Measurements from ENCODE around the gene NKG7. TPM values are rescaled to one million over a fixed set of nuclear protein-coding genes. Genes with fewer than 3 reads are reported as not detected.
"Not testable (repeated sequence)": the region's sequence is repeated elsewhere in the genome, so short reads cannot be mapped to it uniquely, and the experiment has no call there.

NKG7 gene
- polyA plus RNA-seq, 1 donor (not counting 4 experiments of a cell fraction or from before 2014, with no cell fraction given): not detected

DNA sequence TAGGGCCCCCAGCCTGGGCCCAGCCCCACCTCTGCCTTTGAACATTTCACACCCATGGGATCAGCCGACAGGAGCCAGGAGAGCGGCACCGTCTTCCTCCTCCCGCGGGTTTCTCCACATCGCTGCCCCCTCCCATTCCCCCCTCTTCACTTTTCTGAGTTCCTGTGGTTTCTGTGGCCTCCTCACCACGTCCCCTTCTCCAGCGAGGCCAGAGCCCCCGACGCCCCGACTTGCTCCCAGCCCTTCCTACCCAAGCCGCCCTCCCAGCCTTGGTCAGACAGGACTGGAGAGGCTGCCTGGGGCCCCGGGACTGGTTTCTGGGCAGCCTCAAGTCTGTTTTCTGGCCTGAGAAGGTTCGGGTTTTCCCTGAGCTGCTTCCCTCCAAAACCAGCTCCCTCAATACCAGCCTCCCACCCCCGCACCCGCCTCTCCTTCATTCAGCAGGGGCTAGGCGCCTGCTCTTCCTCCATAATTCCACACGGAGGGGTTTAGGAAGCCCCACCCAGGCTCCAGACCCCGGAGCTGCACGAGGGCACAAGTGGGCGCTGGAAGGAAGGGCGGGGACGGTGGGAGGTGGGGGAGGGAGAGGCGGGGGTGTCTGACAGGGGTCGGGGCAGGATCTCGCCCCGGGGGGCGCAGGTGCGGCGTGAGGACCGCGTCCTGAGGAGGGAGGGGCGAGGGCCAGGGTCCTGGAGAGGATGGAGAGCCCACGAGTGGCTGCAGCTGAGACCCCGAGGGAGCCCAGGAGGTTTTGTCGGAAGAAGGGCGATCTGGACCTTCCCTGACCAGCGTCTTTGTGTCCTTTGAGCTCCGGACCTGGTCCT is 49.0 kb upstream of the NKG7 start:
- H2AFZ ChIP-seq (ENCODE audit: control insufficient read depth, low read length): no peak overlapping the region
- no peak overlapping the region for H3K9ac ChIP-seq (ENCODE audit: control insufficient read depth, extremely low read depth, insufficient read depth, low read length)
- no peaks in the 10 kb centered on the region for H4K20me1 ChIP-seq (ENCODE audit: control insufficient read depth, extremely low read depth, insufficient read depth, low read length)
- no peaks in the 10 kb centered on the region for H3K27me3 ChIP-seq (ENCODE audit: control insufficient read depth, extremely low read depth, insufficient read depth, low read length)
- TF ChIP-seq, protein P1, sequence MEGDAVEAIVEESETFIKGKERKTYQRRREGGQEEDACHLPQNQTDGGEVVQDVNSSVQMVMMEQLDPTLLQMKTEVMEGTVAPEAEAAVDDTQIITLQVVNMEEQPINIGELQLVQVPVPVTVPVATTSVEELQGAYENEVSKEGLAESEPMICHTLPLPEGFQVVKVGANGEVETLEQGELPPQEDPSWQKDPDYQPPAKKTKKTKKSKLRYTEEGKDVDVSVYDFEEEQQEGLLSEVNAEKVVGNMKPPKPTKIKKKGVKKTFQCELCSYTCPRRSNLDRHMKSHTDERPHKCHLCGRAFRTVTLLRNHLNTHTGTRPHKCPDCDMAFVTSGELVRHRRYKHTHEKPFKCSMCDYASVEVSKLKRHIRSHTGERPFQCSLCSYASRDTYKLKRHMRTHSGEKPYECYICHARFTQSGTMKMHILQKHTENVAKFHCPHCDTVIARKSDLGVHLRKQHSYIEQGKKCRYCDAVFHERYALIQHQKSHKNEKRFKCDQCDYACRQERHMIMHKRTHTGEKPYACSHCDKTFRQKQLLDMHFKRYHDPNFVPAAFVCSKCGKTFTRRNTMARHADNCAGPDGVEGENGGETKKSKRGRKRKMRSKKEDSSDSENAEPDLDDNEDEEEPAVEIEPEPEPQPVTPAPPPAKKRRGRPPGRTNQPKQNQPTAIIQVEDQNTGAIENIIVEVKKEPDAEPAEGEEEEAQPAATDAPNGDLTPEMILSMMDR (optimal IDR thresholded peaks at IDR 0.05 in 1 of 3, IDR thresholded peaks at IDR 0.05 in 1 of 3, conservative IDR thresholded peaks at IDR 0.05 in 1 of 3; ENCODE audit: extremely low read depth in 1 of 3, insufficient read depth in 2 of 3, low read length in 3 of 3): no peak
- TF ChIP-seq EZH2 (IDR thresholded peaks at IDR 0.05; ENCODE audit: low read length): no peak
- DNase-seq (ENCODE audit: low read depth, low spot score) (no peak), FAIRE-seq (no peak)
- dilution Hi-C loops (cut with MboI; ENCODE audit: extremely low pct_ligation_motif_present, low sequenced_read_pairs): no loop called here
- no peaks in the 10 kb centered on the region for H3K36me3 ChIP-seq (ENCODE audit: control insufficient read depth in 2 of 2, extremely low read depth in 1 of 2, insufficient read depth in 2 of 2, low read length in 2 of 2)
- H3K79me2 ChIP-seq (ENCODE audit: control insufficient read depth, insufficient read depth, low read length): no peaks in the 10 kb centered on the region
- no peak overlapping the region for H3K4me3 ChIP-seq (ENCODE audit: control insufficient read depth in 2 of 3, extremely low read depth in 1 of 3, insufficient read depth in 2 of 3, low read depth in 1 of 3, low read length in 3 of 3)
- H3K4me1 ChIP-seq (ENCODE audit: control insufficient read depth, extremely low read depth, insufficient read depth, low read length): no peaks in the 10 kb centered on the region
- no peak overlapping the region for H3K4me2 ChIP-seq (ENCODE audit: control insufficient read depth, extremely low read depth, insufficient read depth, low read depth, low read length)
- no peaks in the 10 kb centered on the region for H3K9me3 ChIP-seq (ENCODE audit: control insufficient read depth, low read depth, low read length)
- no peak overlapping the region for H3K27ac ChIP-seq (ENCODE audit: control insufficient read depth, insufficient read depth, low read length)
- no peaks in the 10 kb centered on the region for H3K9me1 ChIP-seq (ENCODE audit: control insufficient read depth, extremely low read depth, insufficient read depth, low read length)

DNA sequence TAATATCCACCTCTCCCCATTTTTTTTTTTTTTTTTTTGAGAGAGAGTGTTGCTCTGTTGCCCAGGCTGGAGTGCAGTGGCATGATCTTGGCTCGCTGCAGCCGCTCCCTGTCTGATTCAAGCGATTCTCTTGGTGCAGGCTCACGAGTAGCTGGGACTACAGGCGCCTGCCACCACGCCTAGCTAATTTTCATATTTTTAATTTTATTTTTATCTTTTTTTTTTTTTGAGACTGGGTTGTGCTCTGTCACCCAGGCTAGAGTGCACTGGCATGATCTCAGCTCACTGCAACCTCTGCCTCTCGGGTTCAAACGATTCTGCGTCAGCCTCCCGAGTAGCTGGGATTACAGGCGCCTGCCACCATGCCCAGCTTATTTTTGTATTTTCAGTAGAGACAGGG is 48.1 kb upstream of the NKG7 start:
- H3K27ac ChIP-seq (ENCODE audit: control insufficient read depth, insufficient read depth, low read length); dilution Hi-C loops (cut with MboI; ENCODE audit: extremely low pct_ligation_motif_present, low sequenced_read_pairs); H3K9me1 ChIP-seq (ENCODE audit: control insufficient read depth, extremely low read depth, insufficient read depth, low read length); H3K4me3 ChIP-seq (ENCODE audit: control insufficient read depth in 2 of 3, extremely low read depth in 1 of 3, insufficient read depth in 2 of 3, low read depth in 1 of 3, low read length in 3 of 3); H3K9ac ChIP-seq (ENCODE audit: control insufficient read depth, extremely low read depth, insufficient read depth, low read length); H3K36me3 ChIP-seq (ENCODE audit: control insufficient read depth in 2 of 2, extremely low read depth in 1 of 2, insufficient read depth in 2 of 2, low read length in 2 of 2); H3K4me2 ChIP-seq (ENCODE audit: control insufficient read depth, extremely low read depth, insufficient read depth, low read depth, low read length); H3K9me3 ChIP-seq (ENCODE audit: control insufficient read depth, low read depth, low read length); H3K27me3 ChIP-seq (ENCODE audit: control insufficient read depth, extremely low read depth, insufficient read depth, low read length); H2AFZ ChIP-seq (ENCODE audit: control insufficient read depth, low read length); H3K4me1 ChIP-seq (ENCODE audit: control insufficient read depth, extremely low read depth, insufficient read depth, low read length); FAIRE-seq; H3K79me2 ChIP-seq (ENCODE audit: control insufficient read depth, insufficient read depth, low read length); H4K20me1 ChIP-seq (ENCODE audit: control insufficient read depth, extremely low read depth, insufficient read depth, low read length); DNase-seq (ENCODE audit: low read depth, low spot score): not testable (repeated sequence)

DNA sequence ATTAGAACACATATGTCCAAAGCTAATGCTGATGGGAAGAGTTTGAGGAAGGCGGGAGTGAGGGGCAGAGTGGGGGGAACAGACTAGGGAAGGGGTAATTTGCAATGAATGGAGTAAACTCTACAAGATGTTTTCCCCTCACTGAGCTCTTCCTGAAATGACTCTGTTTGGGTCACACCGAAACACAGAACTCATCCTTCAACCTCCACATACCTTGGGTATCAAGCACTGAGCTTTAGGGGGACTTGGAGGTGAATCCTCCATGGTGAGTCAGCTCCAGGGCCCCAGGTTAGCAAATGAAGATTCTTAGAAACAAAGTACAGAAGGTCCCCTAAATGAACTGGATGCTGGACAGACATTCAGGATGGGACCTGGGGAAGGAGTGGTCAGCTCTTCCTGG is 46.3 kb upstream of the NKG7 start:
- no peaks in the 10 kb centered on the region for H3K9me3 ChIP-seq (ENCODE audit: control insufficient read depth, low read depth, low read length)
- no peaks in the 10 kb centered on the region for H3K79me2 ChIP-seq (ENCODE audit: control insufficient read depth, insufficient read depth, low read length)
- no peak overlapping the region for H3K4me3 ChIP-seq (ENCODE audit: control insufficient read depth in 2 of 3, extremely low read depth in 1 of 3, insufficient read depth in 2 of 3, low read depth in 1 of 3, low read length in 3 of 3)
- H3K4me1 ChIP-seq (ENCODE audit: control insufficient read depth, extremely low read depth, insufficient read depth, low read length): no peaks in the 10 kb centered on the region
- TF ChIP-seq EZH2 (IDR thresholded peaks at IDR 0.05; ENCODE audit: low read length): no peak
- TF ChIP-seq, protein P1 (optimal IDR thresholded peaks at IDR 0.05 in 1 of 3, IDR thresholded peaks at IDR 0.05 in 1 of 3, conservative IDR thresholded peaks at IDR 0.05 in 1 of 3; ENCODE audit: extremely low read depth in 1 of 3, insufficient read depth in 2 of 3, low read length in 3 of 3): no peak
- no peaks in the 10 kb centered on the region for H3K36me3 ChIP-seq (ENCODE audit: control insufficient read depth in 2 of 2, extremely low read depth in 1 of 2, insufficient read depth in 2 of 2, low read length in 2 of 2)
- FAIRE-seq: no peak
- H3K27me3 ChIP-seq (ENCODE audit: control insufficient read depth, extremely low read depth, insufficient read depth, low read length): no peaks in the 10 kb centered on the region
- no peak for DNase-seq (ENCODE audit: low read depth, low spot score)
- H3K9ac ChIP-seq (ENCODE audit: control insufficient read depth, extremely low read depth, insufficient read depth, low read length): no peak overlapping the region
- H3K27ac ChIP-seq (ENCODE audit: control insufficient read depth, insufficient read depth, low read length): no peak overlapping the region
- H4K20me1 ChIP-seq (ENCODE audit: control insufficient read depth, extremely low read depth, insufficient read depth, low read length): no peaks in the 10 kb centered on the region
- H2AFZ ChIP-seq (ENCODE audit: control insufficient read depth, low read length): no peak overlapping the region
- no peak overlapping the region for H3K4me2 ChIP-seq (ENCODE audit: control insufficient read depth, extremely low read depth, insufficient read depth, low read depth, low read length)
- H3K9me1 ChIP-seq (ENCODE audit: control insufficient read depth, extremely low read depth, insufficient read depth, low read length): no peaks in the 10 kb centered on the region
- dilution Hi-C loops (cut with MboI; ENCODE audit: extremely low pct_ligation_motif_present, low sequenced_read_pairs): no loop called here
